Stomach (tissue), 4 donors: ENCODE data around the gene CCDC12.

Experiments
- POLR2A ChIP-seq, 4 donors: fragments of 450-650 bp; IDR thresholded peaks; one replicate each; pipeline ENCODE4 v1.6.1; 2016; ENCODE audit warnings: antibody characterized with exemption in 4 of 4, control low read depth in 2 of 4, mild to moderate bottlenecking in 1 of 4, moderate library complexity in 1 of 4
- POLR2AphosphoS5 ChIP-seq, 3 donors: sonication (generic); formaldehyde crosslinking; IDR thresholded peaks; one replicate each; pipeline ENCODE4 v1.6.1; 2016; ENCODE audit warnings: antibody characterized with exemption in 3 of 3
- TF ChIP-seq, protein P1 (sequence below), 7 experiments: fragments of 450-650 bp in 4 of 7; fragments of 200-600 bp in 3 of 7; sonication (generic) in 3 of 7; IDR thresholded peaks; one replicate each; pipeline ENCODE4 v1.5.1; 2016 to 2019; ENCODE audit warnings: antibody characterized with exemption in 7 of 7, control low read depth in 2 of 7, mild to moderate bottlenecking in 1 of 7

GRCh38 chr3:46925585-46925934 lies 51.0 kb downstream of the CCDC12 start:
- TF ChIP-seq, protein P1, sequence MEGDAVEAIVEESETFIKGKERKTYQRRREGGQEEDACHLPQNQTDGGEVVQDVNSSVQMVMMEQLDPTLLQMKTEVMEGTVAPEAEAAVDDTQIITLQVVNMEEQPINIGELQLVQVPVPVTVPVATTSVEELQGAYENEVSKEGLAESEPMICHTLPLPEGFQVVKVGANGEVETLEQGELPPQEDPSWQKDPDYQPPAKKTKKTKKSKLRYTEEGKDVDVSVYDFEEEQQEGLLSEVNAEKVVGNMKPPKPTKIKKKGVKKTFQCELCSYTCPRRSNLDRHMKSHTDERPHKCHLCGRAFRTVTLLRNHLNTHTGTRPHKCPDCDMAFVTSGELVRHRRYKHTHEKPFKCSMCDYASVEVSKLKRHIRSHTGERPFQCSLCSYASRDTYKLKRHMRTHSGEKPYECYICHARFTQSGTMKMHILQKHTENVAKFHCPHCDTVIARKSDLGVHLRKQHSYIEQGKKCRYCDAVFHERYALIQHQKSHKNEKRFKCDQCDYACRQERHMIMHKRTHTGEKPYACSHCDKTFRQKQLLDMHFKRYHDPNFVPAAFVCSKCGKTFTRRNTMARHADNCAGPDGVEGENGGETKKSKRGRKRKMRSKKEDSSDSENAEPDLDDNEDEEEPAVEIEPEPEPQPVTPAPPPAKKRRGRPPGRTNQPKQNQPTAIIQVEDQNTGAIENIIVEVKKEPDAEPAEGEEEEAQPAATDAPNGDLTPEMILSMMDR (IDR thresholded peaks at IDR 0.05) = no peak
- TF ChIP-seq POLR2A (IDR thresholded peaks at IDR 0.05) (no peak), POLR2AphosphoS5 (IDR thresholded peaks at IDR 0.05) (no peak)
